T-helper 1 cell treated with Interleukin-12 subunit alpha and Interleukin-12 subunit beta and Interleukin-4 antibody, amounts not matched to agents 30 μg/mL and 1 μg/mL, for 36 hours (primary cell): ENCODE data around the gene CD1E.
"Not testable (repeated sequence)": the region's sequence is repeated elsewhere in the genome, so short reads cannot be mapped to it uniquely, and the experiment has no call there.

Experiments
- H3K27ac Mint-ChIP-seq: one replicate; pipeline ENCODE4 v1.8.0; 2021; ENCODE audit warnings: mild to moderate bottlenecking, mixed read lengths
- H3K27me3 Mint-ChIP-seq: one replicate; pipeline ENCODE4 v1.8.0; 2021; ENCODE audit warnings: low read depth, mixed read lengths
- H3K36me3 Mint-ChIP-seq: one replicate; pipeline ENCODE4 v1.8.0; 2021; ENCODE audit warnings: low read depth, mixed read lengths
- H3K4me1 Mint-ChIP-seq: one replicate; pipeline ENCODE4 v1.8.0; 2021; ENCODE audit warnings: low read depth, mixed read lengths
- H3K4me3 Mint-ChIP-seq: one replicate; pipeline ENCODE4 v1.8.0; 2021; ENCODE audit warnings: mild to moderate bottlenecking, moderate library complexity, mixed read lengths
- H3K9me3 Mint-ChIP-seq: one replicate; pipeline ENCODE4 v1.8.0; 2021; ENCODE audit warnings: mixed read lengths

The CD1E gene

GRCh38 chr1:158335213-158335532 lies 18.5 kb upstream of the CD1E start:
- Mint-ChIP-seq H3K36me3 (no peaks in the 10 kb centered on the region), H3K27ac (no peak overlapping the region), H3K9me3 (peaks cover 4% of the 10 kb centered on the region), H3K4me3 (no peak overlapping the region), H3K27me3 (no peaks in the 10 kb centered on the region), H3K4me1 (peaks cover 7% of the 10 kb centered on the region)

GRCh38 chr1:158336413-158336812 lies 17.3 kb upstream of the CD1E start:
- not testable (repeated sequence) for H3K4me1 Mint-ChIP-seq, H3K4me3 Mint-ChIP-seq

GRCh38 chr1:158348946-158349345 lies 4.7 kb upstream of the CD1E start:
- not testable (repeated sequence) for H3K27me3 Mint-ChIP-seq, H3K27ac Mint-ChIP-seq, H3K4me3 Mint-ChIP-seq, H3K9me3 Mint-ChIP-seq, H3K4me1 Mint-ChIP-seq, H3K36me3 Mint-ChIP-seq

More at GRCh38 chr1:158336413-158336812, 17.3 kb upstream of the CD1E start:
- H3K27me3 Mint-ChIP-seq, H3K27ac Mint-ChIP-seq, H3K36me3 Mint-ChIP-seq, H3K9me3 Mint-ChIP-seq: not testable (repeated sequence)

GRCh38 chr1:158354255-158354654 lies 561 bp downstream of the CD1E start:
- Mint-ChIP-seq H3K4me3 (no peak overlapping the region), H3K9me3 (no peaks in the 10 kb centered on the region), H3K27me3 (peaks cover 17% of the 10 kb centered on the region), H3K27ac (no peak overlapping the region), H3K36me3 (no peaks in the 10 kb centered on the region), H3K4me1 (no peaks in the 10 kb centered on the region)

GRCh38 chr1:158355773-158356285 lies 2.1 kb downstream of the CD1E start:
- H3K9me3 Mint-ChIP-seq, result no peaks in the 10 kb centered on the region
- H3K4me1 Mint-ChIP-seq, result no peaks in the 10 kb centered on the region
- H3K36me3 Mint-ChIP-seq, result no peaks in the 10 kb centered on the region
- H3K27ac Mint-ChIP-seq, result no peak overlapping the region
- H3K4me3 Mint-ChIP-seq, result no peak overlapping the region
- H3K27me3 Mint-ChIP-seq, result peaks cover 17% of the 10 kb centered on the region

GRCh38 chr1:158356616-158357015 lies 2.9 kb downstream of the CD1E start:
- Mint-ChIP-seq H3K27ac (no peak overlapping the region), H3K4me1 (no peaks in the 10 kb centered on the region), H3K27me3 (peaks cover 17% of the 10 kb centered on the region), H3K36me3 (no peaks in the 10 kb centered on the region), H3K4me3 (no peak overlapping the region), H3K9me3 (no peaks in the 10 kb centered on the region)

GRCh38 chr1:158357441-158357840 lies 3.7 kb downstream of the CD1E start:
- Mint-ChIP-seq H3K27me3 (peaks cover 17% of the 10 kb centered on the region), H3K9me3 (no peaks in the 10 kb centered on the region), H3K36me3 (no peaks in the 10 kb centered on the region), H3K27ac (no peak overlapping the region), H3K4me1 (no peaks in the 10 kb centered on the region), H3K4me3 (no peak overlapping the region)

GRCh38 chr1:158362482-158362881 lies 8.8 kb downstream of the CD1E start:
- Mint-ChIP-seq H3K9me3 (peaks cover 3% of the 10 kb centered on the region), H3K36me3 (no peaks in the 10 kb centered on the region), H3K27ac (no peak overlapping the region), H3K27me3 (no peaks in the 10 kb centered on the region), H3K4me3 (no peak overlapping the region), H3K4me1 (no peaks in the 10 kb centered on the region)

- Mint-ChIP-seq H3K4me1 (no peaks in the 10 kb centered on the region), H3K9me3 (peaks cover 3% of the 10 kb centered on the region), H3K27ac (no peak overlapping the region), H3K27me3 (no peaks in the 10 kb centered on the region), H3K36me3 (no peaks in the 10 kb centered on the region), H3K4me3 (no peak overlapping the region)
Observed at GRCh38 chr1:158362941-158363340, 9.2 kb downstream of the CD1E start.

GRCh38 chr1:158366783-158367182 lies 13.1 kb downstream of the CD1E start:
- Mint-ChIP-seq H3K27me3 (no peaks in the 10 kb centered on the region), H3K4me3 (no peak overlapping the region), H3K27ac (no peak overlapping the region), H3K36me3 (no peaks in the 10 kb centered on the region), H3K4me1 (no peaks in the 10 kb centered on the region), H3K9me3 (peaks cover 3% of the 10 kb centered on the region)

GRCh38 chr1:158371188-158371953 lies 17.7 kb downstream of the CD1E start:
- Mint-ChIP-seq H3K4me3 (no peak overlapping the region), H3K27me3 (no peaks in the 10 kb centered on the region), H3K27ac (no peak overlapping the region), H3K36me3 (no peaks in the 10 kb centered on the region), H3K4me1 (no peaks in the 10 kb centered on the region), H3K9me3 (peaks cover 5% of the 10 kb centered on the region)

- not testable (repeated sequence) for H3K27me3 Mint-ChIP-seq, H3K27ac Mint-ChIP-seq, H3K4me3 Mint-ChIP-seq, H3K9me3 Mint-ChIP-seq, H3K4me1 Mint-ChIP-seq, H3K36me3 Mint-ChIP-seq
Observed at GRCh38 chr1:158374101-158374500, 20.4 kb downstream of the CD1E start.

GRCh38 chr1:158374860-158375259 lies 21.2 kb downstream of the CD1E start:
- Mint-ChIP-seq H3K4me1 (no peaks in the 10 kb centered on the region), H3K27me3 (peaks cover 4% of the 10 kb centered on the region), H3K4me3 (no peak overlapping the region), H3K36me3 (no peaks in the 10 kb centered on the region), H3K9me3 (peaks cover 4% of the 10 kb centered on the region), H3K27ac (no peak overlapping the region)

GRCh38 chr1:158390331-158390730 lies 36.6 kb downstream of the CD1E start:
- Mint-ChIP-seq H3K4me1 (no peaks in the 10 kb centered on the region), H3K9me3 (peaks cover 6% of the 10 kb centered on the region), H3K4me3 (no peak overlapping the region), H3K27ac (no peak overlapping the region), H3K36me3 (no peaks in the 10 kb centered on the region), H3K27me3 (no peaks in the 10 kb centered on the region)

- Mint-ChIP-seq H3K36me3 (no peaks in the 10 kb centered on the region), H3K9me3 (peaks cover 6% of the 10 kb centered on the region), H3K4me1 (no peaks in the 10 kb centered on the region), H3K27me3 (no peaks in the 10 kb centered on the region), H3K27ac (no peak overlapping the region), H3K4me3 (no peak overlapping the region)
Observed at GRCh38 chr1:158391099-158391498, 37.4 kb downstream of the CD1E start.

GRCh38 chr1:158393476-158393875 lies 39.8 kb downstream of the CD1E start:
- no peaks in the 10 kb centered on the region for H3K36me3 Mint-ChIP-seq
- H3K4me1 Mint-ChIP-seq, result no peaks in the 10 kb centered on the region
- no peaks in the 10 kb centered on the region for H3K9me3 Mint-ChIP-seq
- H3K27ac Mint-ChIP-seq, result no peak overlapping the region
- no peak overlapping the region for H3K4me3 Mint-ChIP-seq
- H3K27me3 Mint-ChIP-seq, result peaks cover 4% of the 10 kb centered on the region
